Peyer's patch (tissue), 4 donors: ENCODE results near the gene EXTL1. TPM values are rescaled to one million over a fixed set of nuclear protein-coding genes. Genes with fewer than 3 reads are reported as not detected.

Experiments
- DNase-seq, 3 donors: peaks; one replicate each; pipeline ENCODE4 v3.0.0-alpha.2; 2017 to 2019
- H3K27ac ChIP-seq, 4 donors: fragments of 200-600 bp; sonication (generic); one replicate each; pipeline ENCODE4 v1.5.1; 2016 to 2019
- H3K27me3 ChIP-seq, 2 donors: fragments of 200-600 bp; sonication (generic); one replicate each; pipeline ENCODE4 v1.5.1; 2019
- H3K36me3 ChIP-seq, 3 donors: fragments of 200-600 bp; sonication (generic); one replicate each; pipeline ENCODE4 v1.5.1; 2016 to 2019
- H3K4me1 ChIP-seq, 4 donors: fragments of 200-600 bp; sonication (generic); one replicate each; pipeline ENCODE4 v1.5.1; 2016 to 2019
- H3K4me3 ChIP-seq, 4 donors: fragments of 200-600 bp; sonication (generic); 1 replicate in 3 of 4; 2 replicates in 1 of 4; pipeline ENCODE4 v1.5.1; 2016 to 2019; ENCODE audit warnings: mild to moderate bottlenecking in 1 of 4
- H3K9me3 ChIP-seq, 4 donors: fragments of 200-600 bp; sonication (generic); one replicate each; pipeline ENCODE4 v1.5.1; 2016 to 2019; ENCODE audit warnings: mild to moderate bottlenecking in 1 of 4
- POLR2A ChIP-seq, 2 donors: fragments of 450-650 bp; IDR thresholded peaks; one replicate each; pipeline ENCODE4 v1.5.1; 2017; ENCODE audit warnings: antibody characterized with exemption in 2 of 2, mild to moderate bottlenecking in 2 of 2, moderate library complexity in 2 of 2
- total RNA-seq, 4 donors: library from RNA; depleted of rRNA; stranded (reverse); fragments of >200 nt; gene quantifications; one replicate each; pipeline ENCODE4 v1.1.0, GENCODE V29; 2016
- TF ChIP-seq, protein P1 (sequence below), 6 experiments: fragments of 450-650 bp in 4 of 6; fragments of 200-600 bp in 2 of 6; sonication (generic) in 1 of 6; IDR thresholded peaks; one replicate each; pipeline ENCODE4 v1.5.1; 2017 to 2019; ENCODE audit warnings: antibody characterized with exemption in 6 of 6, mild to moderate bottlenecking in 3 of 6, moderate library complexity in 1 of 6

The EXTL1 gene
- total RNA-seq, 4 donors from 2014 or later, result not detected

DNA sequence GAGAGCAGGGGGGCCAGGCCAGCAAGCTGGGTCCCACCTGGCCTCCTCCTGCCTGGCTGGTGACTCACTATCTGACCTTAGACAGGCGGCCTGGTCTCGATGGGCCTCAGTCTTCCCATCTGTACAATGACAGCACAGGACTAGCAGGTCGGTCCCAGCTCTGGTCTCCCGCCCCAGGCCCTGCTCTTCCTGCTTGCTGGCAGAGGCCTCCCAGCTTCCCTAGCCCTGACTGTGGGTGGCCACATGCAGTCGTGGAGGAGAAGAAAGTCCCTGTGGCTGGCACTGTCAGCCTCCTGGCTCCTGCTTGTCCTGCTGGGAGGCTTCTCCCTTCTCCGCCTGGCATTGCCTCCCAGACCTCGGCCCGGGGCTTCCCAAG is 817 bp downstream of the EXTL1 start:
- H3K9me3 ChIP-seq, result no peaks in the 10 kb centered on the region
- DNase-seq, result no peak
- no peak overlapping the region for H3K27ac ChIP-seq
- H3K27me3 ChIP-seq, result no peaks in the 10 kb centered on the region
- no peak overlapping the region for H3K4me3 ChIP-seq
- no peaks in the 10 kb centered on the region for H3K36me3 ChIP-seq
- no peaks in the 10 kb centered on the region for H3K4me1 ChIP-seq
- no peak for TF ChIP-seq POLR2A (IDR thresholded peaks at IDR 0.05)
- TF ChIP-seq, protein P1, sequence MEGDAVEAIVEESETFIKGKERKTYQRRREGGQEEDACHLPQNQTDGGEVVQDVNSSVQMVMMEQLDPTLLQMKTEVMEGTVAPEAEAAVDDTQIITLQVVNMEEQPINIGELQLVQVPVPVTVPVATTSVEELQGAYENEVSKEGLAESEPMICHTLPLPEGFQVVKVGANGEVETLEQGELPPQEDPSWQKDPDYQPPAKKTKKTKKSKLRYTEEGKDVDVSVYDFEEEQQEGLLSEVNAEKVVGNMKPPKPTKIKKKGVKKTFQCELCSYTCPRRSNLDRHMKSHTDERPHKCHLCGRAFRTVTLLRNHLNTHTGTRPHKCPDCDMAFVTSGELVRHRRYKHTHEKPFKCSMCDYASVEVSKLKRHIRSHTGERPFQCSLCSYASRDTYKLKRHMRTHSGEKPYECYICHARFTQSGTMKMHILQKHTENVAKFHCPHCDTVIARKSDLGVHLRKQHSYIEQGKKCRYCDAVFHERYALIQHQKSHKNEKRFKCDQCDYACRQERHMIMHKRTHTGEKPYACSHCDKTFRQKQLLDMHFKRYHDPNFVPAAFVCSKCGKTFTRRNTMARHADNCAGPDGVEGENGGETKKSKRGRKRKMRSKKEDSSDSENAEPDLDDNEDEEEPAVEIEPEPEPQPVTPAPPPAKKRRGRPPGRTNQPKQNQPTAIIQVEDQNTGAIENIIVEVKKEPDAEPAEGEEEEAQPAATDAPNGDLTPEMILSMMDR (IDR thresholded peaks at IDR 0.05), result no peak

DNA sequence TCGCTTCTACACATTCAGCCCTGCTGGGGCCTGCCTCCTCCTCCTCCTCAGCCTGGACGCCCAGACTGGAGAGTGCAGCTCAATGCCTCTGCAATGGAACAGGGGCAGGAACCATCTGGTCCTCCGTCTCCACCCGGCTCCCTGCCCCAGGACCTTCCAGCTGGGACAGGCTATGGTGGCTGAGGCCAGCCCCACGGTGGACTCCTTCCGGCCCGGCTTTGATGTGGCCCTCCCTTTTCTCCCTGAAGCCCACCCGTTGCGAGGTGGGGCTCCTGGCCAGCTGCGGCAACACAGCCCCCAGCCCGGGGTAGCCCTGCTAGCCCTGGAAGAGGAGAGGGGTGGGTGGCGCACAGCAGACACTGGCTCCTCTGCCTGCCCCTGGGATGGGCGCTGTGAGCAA is 1.4 kb downstream of the EXTL1 start:
- Histone ChIP-seq H3K27ac (no peak overlapping the region), H3K4me1 (no peaks in the 10 kb centered on the region), H3K36me3 (no peaks in the 10 kb centered on the region), H3K27me3 (no peaks in the 10 kb centered on the region), H3K4me3 (no peak overlapping the region), H3K9me3 (no peaks in the 10 kb centered on the region)
- DNase-seq, result no peak
- TF ChIP-seq, protein P1 (IDR thresholded peaks at IDR 0.05), result no peak
- TF ChIP-seq POLR2A (IDR thresholded peaks at IDR 0.05), result no peak

DNA sequence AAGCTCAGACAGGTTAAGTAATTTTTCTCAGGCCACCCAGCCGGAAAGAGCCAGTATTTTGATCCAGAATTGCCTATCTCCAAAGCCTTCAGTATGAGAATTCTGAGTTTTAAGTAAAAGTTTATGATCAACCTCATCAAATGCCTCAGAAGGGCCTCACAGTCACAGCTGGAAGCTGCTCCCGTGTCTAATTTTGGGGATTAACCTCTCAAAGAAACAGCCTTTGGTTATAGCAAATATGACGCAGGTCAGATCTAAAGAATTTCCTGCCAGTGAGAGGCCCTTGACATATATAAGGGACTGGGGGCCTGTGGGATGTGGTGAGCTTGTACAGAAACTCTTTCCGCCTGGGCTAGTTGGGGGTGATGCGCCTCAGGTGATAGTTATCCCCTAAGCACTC is 2.3 kb downstream of the EXTL1 start:
- no peak overlapping the region for H3K27ac ChIP-seq
- H3K4me1 ChIP-seq, result no peaks in the 10 kb centered on the region
- TF ChIP-seq, protein P1 (IDR thresholded peaks at IDR 0.05), result no peak
- TF ChIP-seq POLR2A (IDR thresholded peaks at IDR 0.05), result no peak
- no peak for DNase-seq
- no peaks in the 10 kb centered on the region for H3K9me3 ChIP-seq
- no peaks in the 10 kb centered on the region for H3K36me3 ChIP-seq
- no peaks in the 10 kb centered on the region for H3K27me3 ChIP-seq
- H3K4me3 ChIP-seq, result no peak overlapping the region

DNA sequence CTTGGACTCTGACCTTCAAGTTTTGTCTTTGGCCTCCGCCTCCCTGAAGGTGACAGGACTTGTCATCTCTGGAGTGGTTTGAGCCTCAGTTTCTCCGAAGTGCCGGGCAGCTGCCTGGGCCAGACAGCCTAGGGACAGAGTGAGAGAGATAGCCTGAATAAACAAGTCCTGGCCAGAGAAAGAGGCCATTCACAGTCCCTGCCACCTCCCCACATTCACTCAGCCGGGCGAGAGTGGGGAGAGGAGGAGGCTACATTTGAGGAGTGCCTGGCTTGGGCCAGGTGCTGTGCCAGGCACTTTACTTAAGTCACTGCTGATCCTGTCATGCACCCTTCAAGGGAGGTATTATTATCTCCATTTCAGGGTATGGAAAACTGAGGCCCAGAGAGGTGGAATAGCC is 3.5 kb downstream of the EXTL1 start:
- no peaks in the 10 kb centered on the region for H3K36me3 ChIP-seq
- no peaks in the 10 kb centered on the region for H3K9me3 ChIP-seq
- no peaks in the 10 kb centered on the region for H3K27me3 ChIP-seq
- TF ChIP-seq, protein P1 (IDR thresholded peaks at IDR 0.05), result no peak
- no peak for TF ChIP-seq POLR2A (IDR thresholded peaks at IDR 0.05)
- no peak for DNase-seq
- no peaks in the 10 kb centered on the region for H3K4me1 ChIP-seq
- H3K4me3 ChIP-seq, result no peak overlapping the region
- H3K27ac ChIP-seq, result no peak overlapping the region

DNA sequence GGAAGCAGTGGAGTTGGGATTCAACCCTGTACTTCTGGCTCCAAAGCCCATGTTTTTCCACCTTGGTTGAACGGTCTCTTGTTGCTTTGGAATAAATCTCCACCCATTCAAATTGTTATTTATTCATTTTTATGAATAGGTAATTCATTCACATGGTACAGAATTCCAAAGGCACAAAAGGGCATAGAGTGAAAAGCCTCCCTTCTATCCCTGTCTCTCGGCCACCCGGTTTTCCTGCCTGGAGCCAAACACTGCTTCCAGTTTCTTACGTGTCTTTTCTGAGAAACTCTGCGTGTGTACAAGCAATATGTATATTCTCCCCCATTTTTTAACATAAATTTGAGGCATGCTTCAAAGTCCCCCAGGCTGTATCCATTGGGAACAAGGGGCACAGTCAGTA is 3.9 kb downstream of the EXTL1 start:
- Histone ChIP-seq H3K36me3 (no peaks in the 10 kb centered on the region), H3K4me3 (no peak overlapping the region), H3K27ac (no peak overlapping the region), H3K4me1 (no peaks in the 10 kb centered on the region), H3K27me3 (no peaks in the 10 kb centered on the region), H3K9me3 (no peaks in the 10 kb centered on the region)
- TF ChIP-seq POLR2A (IDR thresholded peaks at IDR 0.05), result no peak
- TF ChIP-seq, protein P1 (IDR thresholded peaks at IDR 0.05), result no peak
- no peak for DNase-seq
